T-helper 1 cell treated with Interleukin-12 subunit alpha and Interleukin-12 subunit beta and Interleukin-4 antibody, amounts not matched to agents 30 μg/mL and 1 μg/mL, for 36 hours (primary cell): ENCODE measurements around the gene MT1M.
"Not testable (repeated sequence)": the region's sequence is repeated elsewhere in the genome, so short reads cannot be mapped to it uniquely, and the experiment has no call there.

Experiments
- H3K27ac Mint-ChIP-seq: one replicate; pipeline ENCODE4 v1.8.0; 2021; ENCODE audit warnings: mild to moderate bottlenecking, mixed read lengths
- H3K27me3 Mint-ChIP-seq: one replicate; pipeline ENCODE4 v1.8.0; 2021; ENCODE audit warnings: low read depth, mixed read lengths
- H3K36me3 Mint-ChIP-seq: one replicate; pipeline ENCODE4 v1.8.0; 2021; ENCODE audit warnings: low read depth, mixed read lengths
- H3K4me1 Mint-ChIP-seq: one replicate; pipeline ENCODE4 v1.8.0; 2021; ENCODE audit warnings: low read depth, mixed read lengths
- H3K4me3 Mint-ChIP-seq: one replicate; pipeline ENCODE4 v1.8.0; 2021; ENCODE audit warnings: mild to moderate bottlenecking, moderate library complexity, mixed read lengths
- H3K9me3 Mint-ChIP-seq: one replicate; pipeline ENCODE4 v1.8.0; 2021; ENCODE audit warnings: mixed read lengths

The MT1M gene

GRCh38 chr16:56667581-56668571 is 35.4 kb downstream of the MT1M start, which contains the start of gene MT1G:
Gene MT1G, minus strand, starts transcription at chr16:56668065. Its CDS starts 72 bp downstream, at chr16:56667993.
- no peaks in the 10 kb centered on the region for H3K9me3 Mint-ChIP-seq
- peaks cover 6% of the 10 kb centered on the region for H3K36me3 Mint-ChIP-seq
- H3K4me3 Mint-ChIP-seq = peak within 1 kb of the TSS; percentile 63
- no peak within 1 kb of the TSS for H3K27ac Mint-ChIP-seq
- peaks cover 79% of the 10 kb centered on the region for H3K27me3 Mint-ChIP-seq
- peaks cover 27% of the 10 kb centered on the region for H3K4me1 Mint-ChIP-seq

GRCh38 chr16:56669005-56669839 is 36.8 kb downstream of the MT1M start, which contains the start of gene MT1H:
Gene MT1H, plus strand, starts transcription at chr16:56669814. Its CDS starts 71 bp downstream, at chr16:56669885.
- peaks cover 23% of the 10 kb centered on the region for H3K4me1 Mint-ChIP-seq
- peaks cover 87% of the 10 kb centered on the region for H3K27me3 Mint-ChIP-seq
- H3K9me3 Mint-ChIP-seq = no peaks in the 10 kb centered on the region
- H3K4me3 Mint-ChIP-seq = peak within 1 kb of the TSS; percentile 14
- peaks cover 4% of the 10 kb centered on the region for H3K36me3 Mint-ChIP-seq
- H3K27ac Mint-ChIP-seq = no peak within 1 kb of the TSS

DNA sequence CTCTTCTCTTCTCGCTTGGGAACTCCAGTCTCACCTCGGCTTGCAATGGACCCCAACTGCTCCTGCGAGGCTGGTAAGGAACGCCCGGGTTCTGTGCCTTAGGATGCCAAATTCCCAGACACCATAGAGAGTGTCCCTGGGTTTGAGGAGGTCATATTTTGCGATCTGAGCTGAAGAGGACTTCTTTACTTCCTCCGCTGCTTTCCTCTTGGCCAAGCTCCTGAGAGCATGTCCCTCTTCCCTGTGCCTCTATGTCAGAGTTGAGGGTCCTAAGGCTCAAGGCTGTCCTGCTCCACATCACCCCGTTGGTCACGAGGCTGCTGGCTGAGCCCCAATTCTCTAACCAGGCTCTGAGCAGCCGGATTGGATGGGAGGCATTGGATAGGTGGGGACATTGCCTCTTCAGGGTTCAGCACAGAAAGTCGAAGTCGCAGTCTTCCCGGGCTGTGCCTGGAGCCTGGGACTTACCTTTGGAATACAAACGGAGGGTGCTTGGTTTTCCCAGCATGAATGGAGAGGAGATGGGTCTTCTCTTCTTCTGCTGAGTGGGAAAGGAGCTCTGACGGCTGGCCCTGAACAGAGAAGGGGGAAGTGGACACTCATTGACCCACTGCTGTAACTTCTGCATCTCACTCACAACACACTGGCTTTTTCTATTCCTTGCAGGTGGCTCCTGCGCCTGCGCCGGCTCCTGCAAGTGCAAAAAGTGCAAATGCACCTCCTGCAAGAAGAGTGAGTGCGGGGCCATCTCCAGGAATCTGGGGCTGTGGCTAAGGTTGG is 37.6 kb downstream of the MT1M start:
- peak overlapping the region; percentile 14 for H3K4me3 Mint-ChIP-seq
- H3K9me3 Mint-ChIP-seq = no peaks in the 10 kb centered on the region
- peaks cover 27% of the 10 kb centered on the region for H3K4me1 Mint-ChIP-seq
- H3K27me3 Mint-ChIP-seq = peaks cover 87% of the 10 kb centered on the region
- no peak overlapping the region for H3K27ac Mint-ChIP-seq
- peaks cover 4% of the 10 kb centered on the region for H3K36me3 Mint-ChIP-seq

- Mint-ChIP-seq H3K27me3 (peaks cover 87% of the 10 kb centered on the region), H3K4me3 (no peak overlapping the region), H3K9me3 (no peaks in the 10 kb centered on the region), H3K27ac (no peak overlapping the region), H3K4me1 (peaks cover 31% of the 10 kb centered on the region), H3K36me3 (peaks cover 4% of the 10 kb centered on the region)
These were observed 38.1 kb downstream of the MT1M start for GRCh38 chr16:56670620-56670934.

- peaks cover 85% of the 10 kb centered on the region for H3K27me3 Mint-ChIP-seq
- H3K4me3 Mint-ChIP-seq, H3K27ac Mint-ChIP-seq, H3K36me3 Mint-ChIP-seq, H3K9me3 Mint-ChIP-seq: not testable (repeated sequence)
- peaks cover 34% of the 10 kb centered on the region for H3K4me1 Mint-ChIP-seq
These were observed 39.2 kb downstream of the MT1M start for GRCh38 chr16:56671691-56672090.

DNA sequence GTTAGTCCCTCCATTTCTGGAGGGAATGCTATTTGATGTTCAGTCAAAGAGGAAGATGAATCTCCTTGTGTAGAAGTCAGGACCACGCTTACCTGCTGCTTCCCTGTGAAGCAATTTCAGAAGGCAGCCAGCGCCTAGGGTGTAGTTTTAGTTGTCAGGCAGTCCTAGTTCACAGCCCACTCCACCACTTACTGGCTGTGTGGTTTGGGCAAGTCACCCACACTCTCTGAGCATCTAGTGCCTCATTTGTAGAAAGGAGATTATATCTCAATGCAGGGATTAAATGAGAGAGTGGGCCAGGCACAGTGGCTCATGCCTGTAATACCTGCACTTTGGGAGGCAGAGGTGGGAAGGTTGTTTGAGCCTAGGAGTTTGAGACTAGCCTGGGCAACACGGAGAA is 39.7 kb downstream of the MT1M start:
- Mint-ChIP-seq H3K4me1 (peaks cover 34% of the 10 kb centered on the region), H3K27me3 (peaks cover 84% of the 10 kb centered on the region)
- not testable (repeated sequence) for H3K9me3 Mint-ChIP-seq, H3K36me3 Mint-ChIP-seq, H3K27ac Mint-ChIP-seq, H3K4me3 Mint-ChIP-seq

DNA sequence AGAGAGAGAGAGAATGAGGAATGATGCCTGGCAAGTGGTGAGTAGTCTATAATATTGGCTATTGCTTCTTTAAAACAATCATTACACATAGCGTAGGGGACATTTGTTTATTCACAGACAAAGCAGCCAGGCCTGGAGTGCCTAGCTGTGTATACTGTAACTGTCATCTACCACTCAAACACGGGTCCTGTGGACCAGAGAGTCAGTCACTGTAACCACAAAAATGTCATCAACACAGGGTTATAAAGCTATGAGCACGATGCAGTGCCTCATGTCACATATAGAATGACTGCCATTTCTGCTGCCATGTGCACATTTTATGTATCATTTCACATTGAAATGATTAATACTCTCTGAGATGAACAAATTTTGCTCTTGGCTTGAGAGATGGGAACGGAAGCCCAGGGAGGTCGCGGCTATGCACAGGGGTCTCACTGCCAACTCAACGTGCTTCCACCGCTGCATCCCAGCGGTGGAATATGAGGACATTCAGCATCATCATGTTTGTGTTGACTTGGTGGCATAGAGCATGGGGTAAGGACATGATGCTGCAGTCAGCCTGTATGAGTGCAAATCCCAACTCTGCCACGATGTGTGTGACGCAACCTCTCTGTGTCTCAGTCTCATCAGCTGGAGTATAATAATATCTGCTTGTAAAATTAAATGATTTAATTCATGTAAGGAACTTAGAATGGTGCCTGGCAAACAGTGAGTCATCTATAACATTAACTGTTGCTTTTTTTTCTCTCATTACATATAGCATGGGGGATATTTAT is 40.5 kb downstream of the MT1M start:
- H3K27me3 Mint-ChIP-seq = peaks cover 77% of the 10 kb centered on the region
- no peaks in the 10 kb centered on the region for H3K9me3 Mint-ChIP-seq
- H3K36me3 Mint-ChIP-seq = peaks cover 4% of the 10 kb centered on the region
- H3K27ac Mint-ChIP-seq = no peak overlapping the region
- H3K4me1 Mint-ChIP-seq = peaks cover 28% of the 10 kb centered on the region
- no peak overlapping the region for H3K4me3 Mint-ChIP-seq

DNA sequence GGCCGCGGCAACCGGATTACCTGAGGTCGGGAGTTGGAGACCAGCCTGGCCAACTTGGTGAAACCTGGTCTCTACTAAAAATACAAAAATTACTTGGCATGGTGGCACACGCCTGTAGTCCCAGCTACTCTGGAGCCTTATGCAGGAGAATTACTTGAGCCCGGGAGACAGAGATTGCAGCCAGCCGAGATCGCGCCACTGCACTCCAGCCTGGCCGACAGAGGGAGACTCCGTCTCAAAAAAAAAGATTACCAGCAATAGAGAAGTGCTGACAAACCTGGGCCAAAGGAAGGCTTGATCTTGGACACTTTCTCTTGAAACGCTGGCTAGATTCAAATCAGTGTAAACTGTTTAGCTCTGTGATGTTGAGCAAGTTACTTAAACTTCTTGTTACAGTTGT is 41.5 kb downstream of the MT1M start:
- Mint-ChIP-seq H3K27me3 (peaks cover 68% of the 10 kb centered on the region), H3K4me3 (no peak overlapping the region), H3K36me3 (no peaks in the 10 kb centered on the region), H3K4me1 (peaks cover 23% of the 10 kb centered on the region), H3K9me3 (no peaks in the 10 kb centered on the region), H3K27ac (no peak overlapping the region)

GRCh38 chr16:56674570-56674969 is 42.1 kb downstream of the MT1M start:
- H3K27me3 Mint-ChIP-seq = peaks cover 61% of the 10 kb centered on the region
- not testable (repeated sequence) for H3K4me3 Mint-ChIP-seq, H3K27ac Mint-ChIP-seq, H3K9me3 Mint-ChIP-seq, H3K36me3 Mint-ChIP-seq
- H3K4me1 Mint-ChIP-seq = peaks cover 18% of the 10 kb centered on the region

DNA sequence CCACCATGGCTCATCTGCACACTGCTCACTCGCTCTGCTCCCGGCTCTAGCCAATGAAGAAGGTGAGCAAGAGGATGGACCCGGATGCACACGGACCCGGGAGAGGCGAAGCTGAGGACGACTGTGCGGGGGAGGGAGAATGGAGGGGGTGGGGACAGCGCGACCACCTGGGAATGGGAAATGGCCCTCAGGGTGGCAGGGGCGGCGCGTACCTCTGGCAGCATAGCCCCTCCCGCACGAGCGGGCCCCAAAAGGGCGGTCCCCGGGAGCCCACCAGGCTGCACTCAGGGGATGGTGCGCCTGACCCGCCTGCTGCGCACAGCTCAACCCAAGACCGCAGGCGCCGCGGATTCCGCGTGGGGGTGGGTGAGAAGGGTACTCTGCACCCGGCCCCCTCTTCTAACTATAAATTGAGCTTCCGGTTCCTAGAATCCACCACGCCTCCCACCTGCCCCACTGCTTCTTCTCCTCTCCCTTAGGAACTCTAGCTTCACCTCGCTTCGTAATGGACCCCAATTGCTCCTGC is 43.3 kb downstream of the MT1M start:
- Mint-ChIP-seq H3K4me3 (peak overlapping the region; percentile 74), H3K27ac (no peak overlapping the region), H3K9me3 (no peaks in the 10 kb centered on the region), H3K36me3 (no peaks in the 10 kb centered on the region), H3K27me3 (peaks cover 51% of the 10 kb centered on the region), H3K4me1 (peaks cover 16% of the 10 kb centered on the region)

GRCh38 chr16:56677474-56677873 is 45.0 kb downstream of the MT1M start:
- H3K4me1 Mint-ChIP-seq = peaks cover 25% of the 10 kb centered on the region
- H3K27ac Mint-ChIP-seq = no peak overlapping the region
- no peak overlapping the region for H3K4me3 Mint-ChIP-seq
- no peaks in the 10 kb centered on the region for H3K9me3 Mint-ChIP-seq
- peaks cover 33% of the 10 kb centered on the region for H3K27me3 Mint-ChIP-seq
- no peaks in the 10 kb centered on the region for H3K36me3 Mint-ChIP-seq

- Mint-ChIP-seq H3K4me3 (no peak overlapping the region), H3K36me3 (peaks cover 7% of the 10 kb centered on the region), H3K27ac (no peak overlapping the region), H3K4me1 (peaks cover 35% of the 10 kb centered on the region), H3K27me3 (peaks cover 16% of the 10 kb centered on the region), H3K9me3 (no peaks in the 10 kb centered on the region)
These were observed 46.7 kb downstream of the MT1M start for GRCh38 chr16:56679078-56679730.

DNA sequence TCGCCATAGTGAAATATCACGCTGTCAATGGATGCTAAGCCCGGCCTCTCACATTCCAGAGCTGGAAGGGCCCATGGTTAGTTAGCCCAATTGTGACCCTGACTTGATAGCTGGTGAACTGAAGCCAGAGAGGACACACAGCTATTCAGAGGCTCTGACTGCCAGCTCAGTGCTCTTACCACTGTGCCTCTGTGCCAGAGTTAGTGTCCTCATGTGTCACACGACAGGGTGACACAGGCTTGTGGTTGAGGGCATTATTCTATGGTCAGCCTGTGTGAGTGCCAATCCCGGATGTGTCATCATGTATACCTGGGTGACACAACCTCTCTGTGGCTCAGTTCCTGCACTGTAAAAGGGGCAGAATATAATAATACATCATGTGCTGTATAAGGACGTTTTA is 47.4 kb downstream of the MT1M start:
- Mint-ChIP-seq H3K4me1 (peaks cover 37% of the 10 kb centered on the region), H3K9me3 (no peaks in the 10 kb centered on the region), H3K27me3 (peaks cover 12% of the 10 kb centered on the region), H3K27ac (no peak overlapping the region), H3K36me3 (peaks cover 11% of the 10 kb centered on the region), H3K4me3 (no peak overlapping the region)
